Breast epithelium (tissue), 3 donors: Measurements from ENCODE around the gene SRPK3.

Source experiments
- CTCF ChIP-seq, 3 donors: fragments of 450-650 bp; IDR thresholded peaks; one replicate each; pipeline ENCODE4 v1.5.1; 2016 to 2017; ENCODE audit warnings: antibody characterized with exemption in 3 of 3, mild to moderate bottlenecking in 3 of 3, moderate library complexity in 3 of 3
- POLR2AphosphoS5 ChIP-seq, 3 donors: sonication (generic); formaldehyde crosslinking; IDR thresholded peaks; one replicate each; pipeline ENCODE4 v1.6.1; 2017; ENCODE audit warnings: antibody characterized with exemption in 3 of 3

- TF ChIP-seq POLR2AphosphoS5 (IDR thresholded peaks at IDR 0.05), result no peak
- TF ChIP-seq CTCF (IDR thresholded peaks at IDR 0.05), result no peak
Measured at GRCh38 chrX:153764786-153765137, 16.1 kb upstream of the SRPK3 start.
